HCT116 (cell line): ENCODE data around the gene PRDX2. TPM values are rescaled to one million over a fixed set of nuclear protein-coding genes. Genes with fewer than 3 reads are reported as not detected.
A peak's percentile ranks its signal among the peaks of the same experiment; 100 is the strongest.

Experiments
- ATAC-seq: fragments of 200-7000 bp; cut with Tn5 transposase; 2 replicates; pipeline ENCODE4 v1.9.1; 2020; ENCODE audit warnings: mild to moderate bottlenecking, moderate library complexity
- BruUV-seq: library from RNA; stranded (reverse); fragments of 400-500 nt; replicated peaks from 2 replicates; lab custom pipeline; 2021; lab: Mats Ljungman, UMichigan
- CTCF ChIA-PET: fragments of 300-600 bp; sonication (Branson Sonifier 250); formaldehyde crosslinking; loops from one replicate; lab custom pipeline; 2021; ENCODE audit warnings: antibody characterized with exemption; lab: Charles Lee
- POLR2A ChIA-PET: fragments of 300-600, 350-600 bp; sonication (Branson Sonifier 250); formaldehyde crosslinking; loops from one replicate; lab custom pipeline; 2021; ENCODE audit warnings: antibody characterized with exemption; lab: Charles Lee
- RAD21 ChIA-PET, 2 experiments: fragments of 300-600 bp; sonication (Branson Sonifier 250); formaldehyde crosslinking; loops; one replicate each; lab custom pipeline; 2023; ENCODE audit warnings: low total read pairs in 2 of 2; ENCODE audit not compliant: uncharacterized antibody in 2 of 2, unreplicated experiment in 2 of 2, low non-redundant PET in 1 of 2; lab: Charles Lee
- DNase-seq: peaks from one replicate; pipeline ENCODE4 v3.0.0-alpha.2; 2010; ENCODE audit warnings: low read depth, low spot score
- H2AFZ ChIP-seq: fragments of 200-600 bp; shearing (Covaris generic), sonication (generic); 2 replicates; pipeline ENCODE4 v1.6.1; 2017; ENCODE audit warnings: low read depth, mixed run types, mixed read lengths, antibody characterized with exemption, low read length; ENCODE audit not compliant: poor library complexity, severe bottlenecking
- H3K27ac ChIP-seq: 2 replicates; pipeline ENCODE4 v1.5.1; 2012; ENCODE audit warnings: low read depth, low read length
- H3K27me3 ChIP-seq: fragments of 200-600 bp; sonication (generic); 2 replicates; pipeline ENCODE4 v1.6.1; 2016; ENCODE audit warnings: mixed run types, low read length, mixed read lengths; ENCODE audit not compliant: insufficient read depth
- H3K36me3 ChIP-seq, 2 experiments: fragments of 200-500 bp in 1 of 2; fragments of 200-600 bp in 1 of 2; sonication (Bioruptor generic) in 1 of 2; sonication (generic) in 1 of 2; 2 replicates each; pipeline versions ENCODE4 v1.5.1 to v1.6.1; 2014 to 2016; ENCODE audit warnings: low read length in 2 of 2, inconsistent platforms in 1 of 2, mixed read lengths in 1 of 2, mixed run types in 1 of 2; ENCODE audit not compliant: insufficient read depth in 2 of 2, control insufficient read depth in 1 of 2
- H3K4me1 ChIP-seq, 2 experiments: fragments of 200-600 bp in 1 of 2; sonication (generic) in 1 of 2; 2 replicates each; pipeline versions ENCODE4 v1.5.1 to v1.6.1; 2012 to 2017; ENCODE audit warnings: low read length in 2 of 2, inconsistent platforms in 1 of 2, mild to moderate bottlenecking in 1 of 2, mixed read lengths in 1 of 2, mixed run types in 1 of 2, moderate library complexity in 1 of 2; ENCODE audit not compliant: insufficient read depth in 2 of 2, control insufficient read depth in 1 of 2
- H3K4me2 ChIP-seq: fragments of 200-600 bp; sonication (generic); 2 replicates; pipeline ENCODE4 v1.6.1; 2017; ENCODE audit warnings: mixed run types, low read length, mixed read lengths
- H3K4me3 ChIP-seq, 2 experiments: fragments of 200-600 bp in 1 of 2; sonication (generic) in 1 of 2; replicated peaks in 1 of 2; 2 replicates each; pipeline ENCODE4 v1.5.1; 2011 to 2016; ENCODE audit warnings: low read length in 2 of 2, control low read depth in 1 of 2, low read depth in 1 of 2, mild to moderate bottlenecking in 1 of 2, mixed read lengths in 1 of 2, mixed run types in 1 of 2
- H3K79me2 ChIP-seq: fragments of 200-600 bp; sonication (generic); 2 replicates; pipeline ENCODE4 v1.6.1; 2017; ENCODE audit warnings: mild to moderate bottlenecking, mixed run types, low read length, moderate library complexity, mixed read lengths; ENCODE audit not compliant: insufficient read depth
- H3K9ac ChIP-seq: fragments of 200-600 bp; sonication (generic); 2 replicates; pipeline ENCODE4 v1.6.1; 2016; ENCODE audit warnings: low read length, mixed read lengths
- H3K9me2 ChIP-seq: fragments of 200-600 bp; sonication (generic), shearing (Covaris generic); 2 replicates; pipeline ENCODE4 v1.6.1; 2017; ENCODE audit warnings: mixed run types, mild to moderate bottlenecking, moderate library complexity; ENCODE audit not compliant: insufficient read depth
- H3K9me3 ChIP-seq, 2 experiments: fragments of 200-500 bp in 1 of 2; fragments of 200-600 bp in 1 of 2; sonication (Bioruptor generic) in 1 of 2; sonication (generic) in 1 of 2; 2 replicates each; pipeline ENCODE4 v1.6.1; 2014 to 2017; ENCODE audit warnings: low read length in 2 of 2, mixed read lengths in 2 of 2, inconsistent platforms in 1 of 2, low read depth in 1 of 2, mild to moderate bottlenecking in 1 of 2, mixed run types in 1 of 2, moderate library complexity in 1 of 2; ENCODE audit not compliant: control insufficient read depth in 1 of 2, insufficient read depth in 1 of 2
- H4K20me1 ChIP-seq: fragments of 200-600 bp; sonication (generic), shearing (Covaris generic); 2 replicates; pipeline ENCODE4 v1.6.1; 2017; ENCODE audit warnings: mixed run types, mild to moderate bottlenecking, moderate library complexity; ENCODE audit not compliant: insufficient read depth
- ATF3 ChIP-seq: IDR thresholded peaks from 2 replicates; pipeline ENCODE4 v1.6.1; 2012
- CTCF ChIP-seq, 3 experiments: fragments of 200-600 bp in 1 of 3; sonication (generic) in 1 of 3; IDR thresholded peaks in 2 of 3; conservative IDR thresholded peaks in 1 of 3; 2 replicates each; pipeline ENCODE4 v1.5.1; 2012 to 2017; ENCODE audit warnings: low read depth in 2 of 3, low read length in 2 of 3, antibody characterized with exemption in 1 of 3, borderline replicate concordance in 1 of 3, control low read depth in 1 of 3, mild to moderate bottlenecking in 1 of 3, mixed read lengths in 1 of 3, mixed run types in 1 of 3, moderate library complexity in 1 of 3; ENCODE audit not compliant: insufficient read depth in 1 of 3
- EZH2 ChIP-seq: fragments of 200-600 bp; sonication (generic); IDR thresholded peaks from 2 replicates; pipeline ENCODE4 v1.6.1; 2017; ENCODE audit warnings: antibody characterized with exemption, mixed run types
- EZH2phosphoT487 ChIP-seq: fragments of 200-600 bp; IDR thresholded peaks from 2 replicates; pipeline ENCODE4 v1.6.1; 2018; ENCODE audit warnings: antibody characterized with exemption, borderline replicate concordance
- JUND ChIP-seq: IDR thresholded peaks from 2 replicates; pipeline ENCODE4 v1.6.1; 2012
- RAD21 ChIP-seq: IDR thresholded peaks from 2 replicates; pipeline ENCODE4 v1.6.1; 2012; ENCODE audit warnings: low read depth, mild to moderate bottlenecking
- REST ChIP-seq: IDR thresholded peaks from 2 replicates; pipeline ENCODE4 v1.6.1; 2012; ENCODE audit warnings: low read depth
- SIN3A ChIP-seq: IDR thresholded peaks from 2 replicates; pipeline ENCODE4 v1.6.1; 2012; ENCODE audit warnings: low read depth
- SRF ChIP-seq: IDR thresholded peaks from 2 replicates; pipeline ENCODE4 v1.6.1; 2012; ENCODE audit warnings: low read depth
- YY1 ChIP-seq: IDR thresholded peaks from 2 replicates; pipeline ENCODE4 v1.6.1; 2011; ENCODE audit warnings: low read length, low read depth, moderate library complexity, mild to moderate bottlenecking; ENCODE audit not compliant: insufficient replicate concordance; ENCODE audit errors: extremely low read depth
- ZBTB33 ChIP-seq: IDR thresholded peaks from 2 replicates; pipeline ENCODE4 v1.6.1; 2011; ENCODE audit warnings: mild to moderate bottlenecking, low read length, moderate library complexity; ENCODE audit not compliant: insufficient replicate concordance; ENCODE audit errors: extremely low read depth
- ZFX ChIP-seq: fragments of 450-650 bp; IDR thresholded peaks from 2 replicates; pipeline ENCODE4 v1.6.1; 2017
- ZNF274 ChIP-seq: fragments of 200-500 bp; sonication (Bioruptor generic); IDR thresholded peaks from 2 replicates; pipeline ENCODE4 v1.6.1; 2014; ENCODE audit warnings: mild to moderate bottlenecking, low read depth, low read length, inconsistent platforms
- intact Hi-C: fragments of 100-400 bp; cut with micrococcal nuclease; formaldehyde crosslinking; loops from 2 replicates; pipeline ENCODE4 v1.10.0; 2022
- total RNA-seq: library from RNA; stranded (reverse); gene quantifications from one replicate; pipeline ENCODE4 v1.2.1, GENCODE V29; 2021; ENCODE audit not compliant: unreplicated experiment

Gene PRDX2
- total RNA-seq, 1 experiment from 2014 or later: 387 TPM

- H3K27me3 ChIP-seq: no peaks in the 10 kb centered on the region
- peak overlapping the region; percentile 89 for H3K27ac ChIP-seq
- H3K4me1 ChIP-seq: peaks cover 77 to 90% of the 10 kb centered on the region in 2 experiments
- peak overlapping the region; percentile 43 to 58 for H3K4me3 ChIP-seq
- H3K9me3 ChIP-seq: no peaks in the 10 kb centered on the region
- no TSS peak for BruUV-seq
- ATAC-seq (no peak), DNase-seq (no peak)
- ChIA-PET CTCF (interaction anchor here (1.0 to 1.3 kb wide), 4 partner anchors 8 to 26 kb away, joined by 3 to 5 read pairs (median 4); partner anchors contain the start of gene JUNB), RAD21 (interaction anchor here in 1 of 2 experiments (1.3 kb wide), 1 partner anchor 8 kb away, joined by 4 read pairs; the partner anchor contains the start of gene JUNB), POLR2A (interaction anchor here (1.2 to 3.2 kb wide), 3 partner anchors 9 to 87 kb away, joined by 3 to 39 read pairs (median 3); partner anchors contain the start of genes FBXW9 and JUNB)
- H3K36me3 ChIP-seq: no peaks in the 10 kb centered on the region
- no peaks in the 10 kb centered on the region for H3K9me2 ChIP-seq
- no peak overlapping the region for H2AFZ ChIP-seq
- peak overlapping the region; percentile 98 for H3K4me2 ChIP-seq
- TF ChIP-seq RAD21 (no peak), REST (no peak), EZH2 (no peak), EZH2phosphoT487 (no peak), ZBTB33 (no peak), SIN3A (no peak), ZNF274 (no peak), YY1 (no peak), ATF3 (no peak), JUND (no peak), CTCF (IDR thresholded peaks at IDR 0.05 in 2 of 3, conservative IDR thresholded peaks at IDR 0.05 in 1 of 3; ENCODE audit: borderline replicate concordance in 1 of 3, insufficient read depth in 1 of 3, low read depth in 2 of 3, low read length in 2 of 3) (no peak), SRF (no peak), ZFX (no peak)
- H4K20me1 ChIP-seq: no peaks in the 10 kb centered on the region
- no peaks in the 10 kb centered on the region for H3K79me2 ChIP-seq
- H3K9ac ChIP-seq: peak overlapping the region; percentile 69
- intact Hi-C loops: no loop called here
Measured at GRCh38 chr19:12783291-12783848, 18.2 kb downstream of the PRDX2 start.
